NT2/D1 (cell line): ENCODE results near the gene ADD3.

Experiments
- DNase-seq: peaks from one replicate; pipeline ENCODE4 v3.0.0-alpha.2; 2011; ENCODE audit warnings: low read depth, low spot score
- H3K27me3 ChIP-seq: 2 replicates; pipeline ENCODE4 v1.6.0; 2011; ENCODE audit warnings: mild to moderate bottlenecking; ENCODE audit not compliant: insufficient read length, insufficient read depth
- H3K36me3 ChIP-seq: 2 replicates; pipeline ENCODE4 v1.6.1; 2011; ENCODE audit warnings: mild to moderate bottlenecking, low read length, mixed read lengths; ENCODE audit not compliant: insufficient read depth, insufficient read length
- H3K4me1 ChIP-seq: 2 replicates; pipeline ENCODE4 v1.5.1; 2011; ENCODE audit not compliant: insufficient read depth, insufficient read length
- H3K4me3 ChIP-seq: 2 replicates; pipeline ENCODE4 v1.5.1; 2011; ENCODE audit warnings: low read depth; ENCODE audit not compliant: insufficient read length
- H3K9ac ChIP-seq: 2 replicates; pipeline ENCODE4 v1.6.0; 2011; ENCODE audit warnings: low read depth; ENCODE audit not compliant: insufficient read length
- H3K9me3 ChIP-seq: 2 replicates; pipeline ENCODE4 v1.5.1; 2011; ENCODE audit warnings: mild to moderate bottlenecking, low read length; ENCODE audit not compliant: insufficient read depth
- SUZ12 ChIP-seq: IDR thresholded peaks from 2 replicates; pipeline ENCODE4 v1.6.1; 2011; ENCODE audit not compliant: insufficient read length, insufficient read depth; ENCODE audit errors: extremely low read depth
- YY1 ChIP-seq: IDR thresholded peaks from 2 replicates; pipeline ENCODE4 v1.6.1; 2011; ENCODE audit not compliant: insufficient read length, insufficient read depth
- ZNF274 ChIP-seq: IDR thresholded peaks from 2 replicates; pipeline ENCODE4 v1.6.1; 2011; ENCODE audit warnings: mild to moderate bottlenecking, low read depth, low read length

Gene ADD3

DNA sequence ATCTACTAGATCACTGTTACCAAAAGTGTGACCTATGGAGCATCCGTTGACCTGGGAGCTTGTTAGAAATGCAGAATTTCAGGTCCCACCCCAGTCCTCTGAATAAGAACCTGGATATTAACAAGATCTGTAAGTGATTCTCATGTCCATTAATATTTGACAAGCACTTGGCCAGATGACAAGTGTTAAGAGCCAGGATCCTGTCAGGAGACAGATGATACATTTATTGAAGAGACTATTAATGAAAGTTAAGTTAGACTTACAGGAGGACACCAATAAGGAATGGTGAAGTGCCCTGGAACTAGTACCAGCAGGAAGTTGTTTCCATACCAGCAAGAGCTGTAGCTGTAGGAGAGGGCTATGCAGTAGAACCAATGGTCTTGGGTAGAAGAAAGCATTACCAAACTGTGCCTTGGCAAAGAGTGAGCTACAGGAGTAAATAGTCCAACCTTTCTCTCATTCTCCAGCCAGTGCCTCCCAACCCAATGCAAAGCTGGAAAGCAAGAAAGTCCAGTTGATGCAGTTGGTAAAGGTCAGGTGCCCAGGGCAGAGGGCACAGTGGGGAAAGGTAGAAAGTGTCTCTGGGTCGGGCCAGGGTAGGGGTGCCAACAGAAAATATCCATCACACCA is 35.3 kb upstream of the ADD3 start:
- H3K9ac ChIP-seq: no peak overlapping the region
- no peak for TF ChIP-seq SUZ12
- no peak for TF ChIP-seq ZNF274
- no peak for TF ChIP-seq YY1
- peaks cover 1% of the 10 kb centered on the region for H3K4me1 ChIP-seq
- H3K9me3 ChIP-seq: no peaks in the 10 kb centered on the region
- DNase-seq: no peak
- H3K4me3 ChIP-seq: no peak overlapping the region
- no peaks in the 10 kb centered on the region for H3K36me3 ChIP-seq
- no peaks in the 10 kb centered on the region for H3K27me3 ChIP-seq

DNA sequence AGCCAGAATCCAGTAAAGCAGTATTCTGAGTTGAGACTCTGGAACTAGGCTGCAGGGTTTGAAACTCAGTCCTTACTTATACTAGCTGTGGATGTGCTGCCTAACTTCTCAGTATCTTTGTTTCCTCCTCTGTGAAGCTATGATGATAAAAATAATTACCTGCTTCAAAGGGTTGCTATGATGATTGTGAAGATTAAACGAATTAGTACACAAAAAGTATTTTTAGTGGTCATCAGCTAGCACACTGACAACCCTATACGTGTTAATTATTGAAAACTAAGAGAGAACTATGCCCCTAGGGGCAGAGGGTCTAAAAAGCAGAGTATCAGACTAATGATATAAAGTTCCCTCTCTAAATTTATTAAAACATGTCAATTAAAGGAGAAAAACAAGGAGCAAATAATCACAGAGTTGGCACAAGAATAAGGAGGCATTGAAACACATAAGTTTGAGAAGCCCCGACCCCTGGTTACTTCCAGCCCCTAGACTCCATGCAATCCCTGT is 34.4 kb upstream of the ADD3 start:
- Histone ChIP-seq H3K4me1 (no peaks in the 10 kb centered on the region), H3K36me3 (no peaks in the 10 kb centered on the region), H3K27me3 (no peaks in the 10 kb centered on the region), H3K9me3 (0 out of 2 replicates have a peak, but pooled peaks cover 5% of the 10 kb centered on the region), H3K9ac (no peak overlapping the region), H3K4me3 (no peak overlapping the region)
- TF ChIP-seq SUZ12 (no peak), ZNF274 (no peak), YY1 (no peak)
- no peak for DNase-seq

DNA sequence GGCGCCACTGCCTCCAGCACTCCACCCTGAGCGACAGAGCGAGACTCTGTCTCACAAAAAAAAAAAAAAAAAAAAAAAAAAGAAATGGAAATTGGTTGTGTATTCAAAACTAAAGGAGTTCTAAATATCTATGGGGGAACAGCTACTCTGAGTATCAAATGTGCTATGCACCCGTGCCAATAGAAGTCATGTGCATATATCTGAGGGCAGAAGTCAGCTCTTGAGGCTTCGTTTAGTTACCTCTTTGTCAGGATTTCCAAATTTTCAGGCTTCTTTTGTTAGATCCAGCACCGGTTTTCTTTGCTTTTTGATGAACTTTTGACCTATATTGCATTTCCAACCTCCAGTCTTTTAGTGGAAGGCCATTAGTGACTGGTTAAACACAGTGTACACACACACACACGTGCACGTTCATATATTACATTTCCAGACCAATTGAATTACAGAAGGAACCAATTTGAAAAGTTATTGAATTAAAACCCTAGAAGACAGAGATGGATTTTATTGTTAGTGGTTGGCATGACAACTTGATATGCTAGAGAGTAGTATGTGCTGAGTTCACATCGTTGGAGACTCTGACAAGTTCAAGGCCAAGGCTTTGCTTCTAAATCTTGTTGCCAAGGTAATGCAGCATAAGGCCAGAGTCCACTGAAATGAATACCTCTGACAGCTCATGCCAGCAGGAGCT is 33.1 kb upstream of the ADD3 start:
- TF ChIP-seq ZNF274 (no peak), YY1 (no peak), SUZ12 (no peak)
- H3K27me3 ChIP-seq: no peaks in the 10 kb centered on the region
- no peak overlapping the region for H3K4me3 ChIP-seq
- H3K9ac ChIP-seq: no peak overlapping the region
- no peaks in the 10 kb centered on the region for H3K4me1 ChIP-seq
- DNase-seq: no peak
- H3K36me3 ChIP-seq: no peaks in the 10 kb centered on the region
- 0 out of 2 replicates have a peak, but pooled peaks cover 6% of the 10 kb centered on the region for H3K9me3 ChIP-seq

DNA sequence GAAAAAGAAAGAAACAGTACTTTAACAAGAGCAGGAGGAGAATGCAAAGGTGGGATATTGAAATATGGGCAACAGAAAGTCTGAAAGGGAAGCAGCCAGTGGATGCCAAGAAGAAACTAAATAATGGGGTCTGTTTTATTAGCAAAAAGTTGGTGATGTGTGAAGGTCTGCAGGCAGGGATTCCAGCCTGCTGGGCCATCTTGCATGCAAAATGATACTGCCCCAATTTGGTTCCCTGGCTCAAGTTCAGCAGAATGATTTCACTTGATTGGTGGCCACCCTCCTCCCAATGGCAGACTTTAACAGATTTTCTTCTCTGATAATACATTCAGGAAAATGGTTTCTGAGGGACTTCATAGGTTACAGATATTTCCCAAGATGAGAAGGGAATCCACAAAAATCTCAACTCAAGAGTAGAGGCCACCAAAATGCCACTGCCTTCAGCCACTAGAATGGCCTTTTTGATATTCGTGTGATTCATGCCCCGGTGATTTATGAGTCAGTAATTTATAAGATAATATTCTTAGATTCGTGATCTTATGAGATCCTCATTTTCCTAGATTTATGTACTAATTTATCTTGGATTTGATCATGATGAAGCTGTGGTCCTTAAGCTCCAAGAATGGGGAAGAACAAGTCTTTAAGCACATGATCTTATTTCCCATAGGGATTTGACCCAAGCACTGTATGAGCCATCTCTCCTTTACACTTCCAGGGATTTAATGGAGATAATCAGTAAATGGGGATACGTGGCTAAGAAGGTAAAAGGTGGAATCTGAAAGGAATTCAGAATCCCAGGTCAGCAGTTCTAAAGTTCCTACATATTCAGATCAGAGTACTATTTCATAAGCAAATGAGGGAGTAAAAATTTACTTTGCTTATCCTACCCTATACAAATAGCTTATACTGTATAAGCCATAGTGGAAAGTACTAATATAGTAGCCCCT is 32.3 kb upstream of the ADD3 start:
- no peak for DNase-seq
- Histone ChIP-seq H3K4me3 (no peak overlapping the region), H3K36me3 (no peaks in the 10 kb centered on the region), H3K9me3 (0 out of 2 replicates have a peak, but pooled peaks cover 6% of the 10 kb centered on the region), H3K27me3 (no peaks in the 10 kb centered on the region), H3K4me1 (no peaks in the 10 kb centered on the region), H3K9ac (no peak overlapping the region)
- no peak for TF ChIP-seq YY1
- TF ChIP-seq ZNF274: no peak
- no peak for TF ChIP-seq SUZ12

DNA sequence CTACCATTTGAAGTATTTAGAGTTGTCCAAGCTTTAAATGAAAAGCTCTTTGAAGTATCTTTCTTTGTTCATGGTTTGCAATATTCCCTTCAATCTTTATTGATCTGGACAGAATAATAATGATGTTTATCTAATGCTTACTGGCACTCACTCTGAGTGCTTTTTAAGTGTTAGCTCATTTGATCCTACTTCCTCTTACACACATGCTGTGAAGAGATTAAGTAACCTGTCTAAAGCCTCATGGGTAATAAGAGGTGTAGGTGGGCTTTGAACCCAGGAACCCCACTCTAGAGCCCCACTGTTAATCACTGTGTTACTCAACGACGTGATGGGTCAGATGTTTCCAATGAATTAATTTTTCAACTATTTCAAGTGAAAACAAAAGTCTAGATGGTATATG is 31.1 kb upstream of the ADD3 start:
- no peak overlapping the region for H3K9ac ChIP-seq
- no peak for DNase-seq
- H3K4me1 ChIP-seq: no peaks in the 10 kb centered on the region
- TF ChIP-seq YY1 (no peak), SUZ12 (no peak), ZNF274 (no peak)
- H3K36me3 ChIP-seq: no peaks in the 10 kb centered on the region
- no peak overlapping the region for H3K4me3 ChIP-seq
- H3K9me3 ChIP-seq: 0 out of 2 replicates have a peak, but pooled peaks cover 6% of the 10 kb centered on the region
- no peaks in the 10 kb centered on the region for H3K27me3 ChIP-seq

DNA sequence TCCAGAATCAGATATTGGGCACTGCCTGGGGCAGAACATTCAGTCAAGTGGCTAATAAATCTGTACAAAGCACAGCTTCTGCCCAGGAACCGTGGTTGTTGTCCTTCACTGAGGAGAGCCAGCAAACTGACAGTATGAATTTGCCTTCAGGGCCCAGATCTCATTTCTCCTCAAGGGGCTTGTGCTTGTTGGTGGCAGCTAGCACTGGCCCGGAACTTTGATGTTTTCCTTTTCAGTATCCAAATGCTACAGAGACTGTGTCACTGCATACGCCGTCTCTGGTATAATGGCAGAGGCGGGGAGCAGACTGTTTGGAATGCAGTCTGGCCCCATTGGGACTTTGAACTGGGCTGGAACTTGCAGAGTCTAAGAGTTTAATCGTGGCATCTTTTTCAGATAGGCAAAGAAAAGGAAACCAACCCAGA is 30.4 kb upstream of the ADD3 start:
- Histone ChIP-seq H3K36me3 (no peaks in the 10 kb centered on the region), H3K27me3 (no peaks in the 10 kb centered on the region), H3K4me3 (no peak overlapping the region), H3K9ac (no peak overlapping the region), H3K4me1 (no peaks in the 10 kb centered on the region), H3K9me3 (0 out of 2 replicates have a peak, but pooled peaks cover 6% of the 10 kb centered on the region)
- no peak for DNase-seq
- no peak for TF ChIP-seq SUZ12
- no peak for TF ChIP-seq ZNF274
- TF ChIP-seq YY1: no peak

DNA sequence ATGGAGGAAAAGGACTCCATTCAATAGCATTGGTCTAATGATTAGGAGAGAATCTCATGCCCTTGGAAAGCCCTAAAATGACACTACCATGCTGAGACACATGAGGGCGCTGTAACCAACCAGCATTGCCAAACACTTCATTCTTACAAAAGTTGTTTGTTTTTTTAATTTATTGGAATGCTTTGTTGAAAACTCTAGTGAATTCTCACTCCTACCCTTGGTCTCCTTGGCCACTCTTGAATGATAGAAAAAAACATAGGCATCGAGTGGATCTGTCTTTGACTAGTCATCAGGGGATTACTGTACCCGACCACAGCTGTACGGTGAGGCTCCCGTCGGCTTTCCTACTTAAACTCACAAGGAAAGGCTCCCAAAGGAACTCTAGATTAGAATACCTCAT is 29.3 kb upstream of the ADD3 start:
- no peaks in the 10 kb centered on the region for H3K36me3 ChIP-seq
- H3K4me1 ChIP-seq: no peaks in the 10 kb centered on the region
- H3K9me3 ChIP-seq: 0 out of 2 replicates have a peak, but pooled peaks cover 6% of the 10 kb centered on the region
- no peak for TF ChIP-seq ZNF274
- TF ChIP-seq SUZ12: no peak
- no peak for TF ChIP-seq YY1
- DNase-seq: no peak
- no peaks in the 10 kb centered on the region for H3K27me3 ChIP-seq
- no peak overlapping the region for H3K9ac ChIP-seq
- H3K4me3 ChIP-seq: no peak overlapping the region
